ENCODE data around the gene SERPINB1. TPM values are rescaled to one million over a fixed set of nuclear protein-coding genes. Genes with fewer than 3 reads are reported as not detected.

Gene SERPINB1
- total RNA-seq, 1 donor from 2014 or later: 9.4 TPM

- Histone ChIP-seq H3K4me3 (no peak overlapping the region), H3K79me2 (ENCODE audit: low read depth) (no peaks in the 10 kb centered on the region), H4K20me1 (ENCODE audit: low read depth) (no peaks in the 10 kb centered on the region), H3K27me3 (no peaks in the 10 kb centered on the region), H3K9me3 (ENCODE audit: low read depth) (peaks cover 3% of the 10 kb centered on the region), H3K27ac (no peak overlapping the region), H3K9ac (no peak overlapping the region), H3K36me3 (no peaks in the 10 kb centered on the region), H3K4me1 (no peaks in the 10 kb centered on the region), H2AFZ (replicated peaks) (no peak overlapping the region), H3F3A (ENCODE audit: low read depth) (no peaks in the 10 kb centered on the region), H3K4me2 (no peak overlapping the region)
- no peak overlapping the region for H3K27ac Mint-ChIP-seq
- peaks cover 20% of the 10 kb centered on the region for H3K9me3 Mint-ChIP-seq
- H3K4me3 Mint-ChIP-seq: no peak overlapping the region
- no peak for DNase-seq (ENCODE audit: low spot score)
- TF ChIP-seq EZH2 (IDR thresholded peaks at IDR 0.05): no peak
- no peak for TF ChIP-seq CTCF (IDR thresholded peaks at IDR 0.05)
- no peak for TF ChIP-seq EZH2phosphoT487 (IDR thresholded peaks at IDR 0.05)
- no peaks in the 10 kb centered on the region for H3K27me3 Mint-ChIP-seq (ENCODE audit: insufficient read depth, low read depth)
- peaks cover 4% of the 10 kb centered on the region for H3K4me1 Mint-ChIP-seq
- H3K36me3 Mint-ChIP-seq: peaks cover 5% of the 10 kb centered on the region
Observed at GRCh38 chr6:2818593-2818992, 23.1 kb downstream of the SERPINB1 start.

- no peak overlapping the region for H2AFZ ChIP-seq (replicated peaks)
- H3K4me1 Mint-ChIP-seq: peaks cover 4% of the 10 kb centered on the region
- no peak overlapping the region for H3K9ac ChIP-seq
- H3K27me3 ChIP-seq: no peaks in the 10 kb centered on the region
- H3K4me1 ChIP-seq: no peaks in the 10 kb centered on the region
- H3K9me3 Mint-ChIP-seq: peaks cover 19% of the 10 kb centered on the region
- no peak overlapping the region for H3K4me3 ChIP-seq
- no peaks in the 10 kb centered on the region for H3F3A ChIP-seq (ENCODE audit: low read depth)
- no peaks in the 10 kb centered on the region for H3K79me2 ChIP-seq (ENCODE audit: low read depth)
- H4K20me1 ChIP-seq (ENCODE audit: low read depth): no peaks in the 10 kb centered on the region
- H3K36me3 ChIP-seq: no peaks in the 10 kb centered on the region
- no peaks in the 10 kb centered on the region for H3K27me3 Mint-ChIP-seq (ENCODE audit: insufficient read depth, low read depth)
- TF ChIP-seq EZH2phosphoT487 (IDR thresholded peaks at IDR 0.05): no peak
- no peak for TF ChIP-seq CTCF (IDR thresholded peaks at IDR 0.05)
- H3K4me2 ChIP-seq: no peak overlapping the region
- H3K27ac Mint-ChIP-seq: no peak overlapping the region
- no peak overlapping the region for H3K4me3 Mint-ChIP-seq
- H3K9me3 ChIP-seq (ENCODE audit: low read depth): peaks cover 3% of the 10 kb centered on the region
- H3K27ac ChIP-seq: no peak overlapping the region
- H3K36me3 Mint-ChIP-seq: peaks cover 5% of the 10 kb centered on the region
- DNase-seq (ENCODE audit: low spot score): no peak
Observed at GRCh38 chr6:2817903-2818443, 23.7 kb downstream of the SERPINB1 start.

GRCh38 chr6:2816158-2816557 lies 25.5 kb downstream of the SERPINB1 start:
- H3K4me1 Mint-ChIP-seq: peaks cover 4% of the 10 kb centered on the region
- no peak overlapping the region for H2AFZ ChIP-seq (replicated peaks)

More at GRCh38 chr6:2816158-2816557, 25.5 kb downstream of the SERPINB1 start:
- Histone ChIP-seq H3K4me3 (no peak overlapping the region), H3K4me2 (no peak overlapping the region), H3K9me3 (ENCODE audit: low read depth) (peaks cover 3% of the 10 kb centered on the region), H4K20me1 (ENCODE audit: low read depth) (no peaks in the 10 kb centered on the region), H3K4me1 (no peaks in the 10 kb centered on the region), H3K36me3 (no peaks in the 10 kb centered on the region), H3K27me3 (no peaks in the 10 kb centered on the region), H3K9ac (no peak overlapping the region), H3K79me2 (ENCODE audit: low read depth) (no peaks in the 10 kb centered on the region), H3F3A (ENCODE audit: low read depth) (no peaks in the 10 kb centered on the region), H3K27ac (no peak overlapping the region)
- H3K27ac Mint-ChIP-seq: no peak overlapping the region
- peaks cover 5% of the 10 kb centered on the region for H3K36me3 Mint-ChIP-seq
- TF ChIP-seq CTCF (IDR thresholded peaks at IDR 0.05) (no peak), EZH2 (IDR thresholded peaks at IDR 0.05) (no peak), EZH2phosphoT487 (IDR thresholded peaks at IDR 0.05) (no peak)
- peaks cover 19% of the 10 kb centered on the region for H3K9me3 Mint-ChIP-seq
- H3K27me3 Mint-ChIP-seq (ENCODE audit: insufficient read depth, low read depth): no peaks in the 10 kb centered on the region
- no peak overlapping the region for H3K4me3 Mint-ChIP-seq
- DNase-seq (ENCODE audit: low spot score): no peak

Measured in neural progenitor cell (in vitro differentiated cells).